IMR-90 (cell line): Measurements from ENCODE around the gene HOXD8. TPM values are rescaled to one million over a fixed set of nuclear protein-coding genes. Genes with fewer than 3 reads are reported as not detected.

Experiments
- ATAC-seq: fragments of 200-7000 bp; cut with Tn5 transposase; 2 replicates; pipeline ENCODE4 v1.9.1; 2020; ENCODE audit warnings: low read depth, mild to moderate bottlenecking, moderate library complexity
- BruUV-seq: library from RNA; stranded (reverse); fragments of 400-500 nt; replicated peaks from 2 replicates; lab custom pipeline; 2021; lab: Mats Ljungman, UMichigan
- CTCF ChIA-PET: fragments of 300-600 bp; formaldehyde crosslinking; extraction: SDS; loops from one replicate; lab custom pipeline; 2021; ENCODE audit warnings: antibody characterized with exemption; lab: Yijun Ruan, JAX
- POLR2A ChIA-PET: fragments of 300-600 bp; sonication (Branson Sonifier 250); formaldehyde crosslinking; loops from one replicate; lab custom pipeline; 2022; ENCODE audit warnings: antibody characterized with exemption; ENCODE audit not compliant: unreplicated experiment; lab: Charles Lee
- DNase-seq: peaks from one replicate; pipeline ENCODE4 v3.0.0; 2013
- H2AFZ ChIP-seq: replicated peaks from 2 replicates; pipeline ENCODE3; 2013; ENCODE audit warnings: low read length, mild to moderate bottlenecking; ENCODE audit not compliant: poor library complexity
- H2AK5ac ChIP-seq: 2 replicates; pipeline ENCODE4 v1.6.1; 2013; ENCODE audit warnings: low read depth, low read length, inconsistent platforms
- H2AK9ac ChIP-seq: replicated peaks from 2 replicates; pipeline ENCODE3; 2013; ENCODE audit warnings: mild to moderate bottlenecking, low read depth, low read length, moderate library complexity; ENCODE audit not compliant: poor library complexity
- H2BK120ac ChIP-seq: 2 replicates; pipeline ENCODE4 v1.6.1; 2013; ENCODE audit warnings: low read depth, low read length, inconsistent platforms
- H2BK15ac ChIP-seq: 3 replicates; pipeline ENCODE4 v1.6.1; 2013; ENCODE audit warnings: low read depth, low read length, inconsistent platforms
- H2BK20ac ChIP-seq: 2 replicates; pipeline ENCODE4 v1.6.1; 2013; ENCODE audit warnings: low read depth, mild to moderate bottlenecking, inconsistent platforms, low read length, moderate library complexity
- H2BK5ac ChIP-seq: 2 replicates; pipeline ENCODE4 v1.6.1; 2013; ENCODE audit warnings: mild to moderate bottlenecking, low read depth, low read length, inconsistent platforms; ENCODE audit not compliant: poor library complexity, severe bottlenecking
- H3K14ac ChIP-seq: replicated peaks from 2 replicates; pipeline ENCODE4 v1.6.1; 2013; ENCODE audit warnings: low read depth, low read length, inconsistent platforms
- H3K18ac ChIP-seq: 2 replicates; pipeline ENCODE4 v1.6.1; 2013; ENCODE audit warnings: low read depth, low read length, control low read depth
- H3K23ac ChIP-seq: 2 replicates; pipeline ENCODE4 v1.6.1; 2013; ENCODE audit warnings: low read depth, low read length, inconsistent platforms
- H3K27ac ChIP-seq: 2 replicates; pipeline ENCODE4 v1.5.1; 2013; ENCODE audit warnings: mild to moderate bottlenecking, control low read depth, low read length; ENCODE audit not compliant: insufficient read depth
- H3K27me3 ChIP-seq: 2 replicates; pipeline ENCODE4 v1.6.1; 2013; ENCODE audit warnings: low read length; ENCODE audit not compliant: control insufficient read depth, insufficient read depth
- H3K36me3 ChIP-seq: 2 replicates; pipeline ENCODE4 v1.6.1; 2013; ENCODE audit warnings: low read length, mixed read lengths; ENCODE audit not compliant: control insufficient read depth, insufficient read depth
- H3K4ac ChIP-seq: 2 replicates; pipeline ENCODE4 v1.6.1; 2013; ENCODE audit warnings: low read depth, low read length, inconsistent platforms
- H3K4me1 ChIP-seq: 2 replicates; pipeline ENCODE4 v1.6.1; 2013; ENCODE audit warnings: low read length, mixed read lengths; ENCODE audit not compliant: control insufficient read depth, insufficient read depth
- H3K4me2 ChIP-seq: 2 replicates; pipeline ENCODE4 v1.6.1; 2013; ENCODE audit warnings: low read depth, mild to moderate bottlenecking, control low read depth, low read length, moderate library complexity
- H3K4me3 ChIP-seq: 2 replicates; pipeline ENCODE4 v1.5.1; 2013; ENCODE audit warnings: low read depth, mild to moderate bottlenecking, control low read depth, low read length, moderate library complexity; ENCODE audit not compliant: insufficient read depth
- H3K56ac ChIP-seq: 2 replicates; pipeline ENCODE4 v1.6.1; 2013; ENCODE audit warnings: low read length, inconsistent platforms; ENCODE audit not compliant: insufficient read depth; ENCODE audit errors: extremely low read depth
- H3K79me1 ChIP-seq, 2 experiments: 2 replicates each; pipeline ENCODE4 v1.6.1; 2013; ENCODE audit warnings: low read length in 2 of 2, inconsistent platforms in 1 of 2, low read depth in 1 of 2
- H3K9ac ChIP-seq: 2 replicates; pipeline ENCODE4 v1.6.1; 2013; ENCODE audit warnings: low read depth, low read length, control low read depth
- H3K9me1 ChIP-seq: 2 replicates; pipeline ENCODE4 v1.6.1; 2013; ENCODE audit warnings: low read length, inconsistent platforms; ENCODE audit not compliant: insufficient read depth
- H3K9me3 ChIP-seq: 2 replicates; pipeline ENCODE4 v1.6.1; 2013; ENCODE audit warnings: low read length; ENCODE audit not compliant: control insufficient read depth, insufficient read depth
- H4K20me1 ChIP-seq: 2 replicates; pipeline ENCODE4 v1.6.1; 2013; ENCODE audit warnings: low read length, inconsistent platforms; ENCODE audit not compliant: insufficient read depth
- H4K5ac ChIP-seq: 2 replicates; pipeline ENCODE4 v1.6.1; 2013; ENCODE audit warnings: mild to moderate bottlenecking, low read depth, low read length, control low read depth
- H4K8ac ChIP-seq, 2 experiments: 2 replicates each; pipeline ENCODE4 v1.6.1; 2013; ENCODE audit warnings: low read depth in 2 of 2, low read length in 2 of 2, control low read depth in 1 of 2, inconsistent platforms in 1 of 2
- H4K91ac ChIP-seq: 2 replicates; pipeline ENCODE4 v1.6.1; 2013; ENCODE audit warnings: low read depth, low read length, inconsistent platforms; ENCODE audit not compliant: insufficient read depth
- MAZ ChIP-seq: IDR thresholded peaks from 2 replicates; pipeline ENCODE4 v1.6.1; 2012; ENCODE audit warnings: low read depth, mild to moderate bottlenecking, low read length, improper control_type of control experiment, moderate library complexity, borderline replicate concordance
- WGBS, 2 experiments: methylation state at CpG; one replicate each; pipeline versions ENCODE4 v1.1.5 to v1.1.7; 2013; ENCODE audit warnings: missing lambda C conversion rate in 2 of 2; ENCODE audit not compliant: insufficient read length in 1 of 2; ENCODE audit errors: extremely low coverage in 2 of 2; 5-methylcytosine and 5-hydroxymethylcytosine counted together
- dilution Hi-C: fragments of 300-500 bp; cut with HindIII; formaldehyde crosslinking; loops from one replicate; pipeline ENCODE4 v1.14.3; 2018; ENCODE audit warnings: low sequenced_read_pairs; ENCODE audit not compliant: unreplicated experiment
- in situ Hi-C: fragments of 300-500 bp; cut with MboI; formaldehyde crosslinking; loops from 3 replicates; pipeline ENCODE4 v1.14.3; 2019; ENCODE audit warnings: low sequenced_read_pairs, inconsistent platforms, mixed read lengths
- intact Hi-C: fragments of 100-400 bp; cut with micrococcal nuclease; formaldehyde crosslinking; loops from 2 replicates; pipeline ENCODE4 v1.10.0; 2022
- microRNA-seq, 2 experiments: library from miRNA; stranded (forward) in 1 of 2; unstranded in 1 of 2; fragments of 10-50 nt in 1 of 2; fragments of <30 nt in 1 of 2; gene quantifications in 1 of 2; microRNA quantifications in 1 of 2; one replicate each; pipeline versions ENCODE3 to v1.1.0; 2013 to 2020; ENCODE audit not compliant: insufficient read depth in 1 of 2, insufficient read length in 1 of 2, unreplicated experiment in 1 of 2
- polyA plus RNA-seq, 3 experiments: library from polyadenylated mRNA; depleted of rRNA; stranded (reverse); fragments of >200 nt; gene quantifications; 2 replicates each; pipeline ENCODE4 v1.2.3, GENCODE V29; 2012; ENCODE audit warnings: low replicate concordance in 1 of 3
- small RNA-seq, 5 experiments: library from RNA; depleted of rRNA; stranded (forward); fragments of <200 nt; gene quantifications; one replicate each; pipeline ENCODE3, GENCODE V24; 2012
- total RNA-seq: library from RNA; depleted of rRNA; stranded (reverse); fragments of >200 nt; gene quantifications from 2 replicates; pipeline ENCODE4 v1.2.3, GENCODE V29; 2012; rRNA removed

Gene HOXD8
- total and polyA plus RNA-seq, 2 of the 4 experiments (the other 2 are of a cell fraction): not detected

- Histone ChIP-seq H3K79me1 (no peaks in the 10 kb centered on the region), H3K14ac (no peak overlapping the region), H3K4me2 (no peak overlapping the region), H3K18ac (no peak overlapping the region), H2BK20ac (no peak overlapping the region), H4K8ac (no peak overlapping the region), H4K5ac (no peak overlapping the region), H3K27me3 (peaks cover 49% of the 10 kb centered on the region), H3K4ac (no peak overlapping the region), H4K91ac (no peak overlapping the region), H3K4me3 (no peak overlapping the region), H3K23ac (no peak overlapping the region), H2AFZ (no peak overlapping the region), H4K20me1 (no peaks in the 10 kb centered on the region), H3K9me3 (no peaks in the 10 kb centered on the region; the same call in 1 of the 2 replicates), H2BK15ac (no peak overlapping the region), H2AK5ac (no peak overlapping the region), H3K56ac (no peak overlapping the region), H2AK9ac (no peak overlapping the region), H2BK5ac (no peak overlapping the region), H2BK120ac (no peak overlapping the region), H3K9ac (no peak overlapping the region), H3K4me1 (no peaks in the 10 kb centered on the region), H3K9me1 (no peaks in the 10 kb centered on the region), H3K27ac (no peak overlapping the region), H3K36me3 (no peaks in the 10 kb centered on the region)
- no CpG with 5 or more reads among the region's 3 CpGs for WGBS, 2 experiments
- no TSS peak for BruUV-seq
- ATAC-seq (no peak), DNase-seq (no peak)
- POLR2A ChIA-PET: no interaction called here
- intact Hi-C loops: no loop called here
- in situ Hi-C loops: no loop called here
- dilution Hi-C loops: no loop called here
- TF ChIP-seq MAZ: no peak
- CTCF ChIA-PET: no interaction called here
These were observed 52.0 kb downstream of the HOXD8 start for GRCh38 chr2:176181551-176181950.

Small RNA genes within 50 kb of the gene (microRNA-seq; reads per million reads assigned to microRNA genes)
- gene MIR10B: 102 to 106 reads per million in 2 experiments

Small RNA genes within 50 kb of the gene (small RNA-seq; reads per million reads assigned to genes)
- 0 to 26.1 (median 3.4) reads per million in 5 experiments for gene MIR10B

Other genes with a start within 250 kb of the HOXD8 start
- gene LNPK, start 127.4 kb upstream of the HOXD8 start, total RNA-seq: 48.6 and 59.4 TPM in 2 replicates
- 14.7 and 18.7 TPM in 2 replicates for gene LNPK, start 127.4 kb upstream of the HOXD8 start, polyA plus RNA-seq (2012; rRNA removed)
- gene EVX2, start 45.7 kb upstream of the HOXD8 start, total RNA-seq: not detected in 2 replicates
- gene EVX2, start 45.7 kb upstream of the HOXD8 start, polyA plus RNA-seq (2012; rRNA removed): not detected in 2 replicates
- gene HOXD13, start 37.0 kb upstream of the HOXD8 start, total RNA-seq: not detected in 2 replicates
- gene HOXD13, start 37.0 kb upstream of the HOXD8 start, polyA plus RNA-seq (2012; rRNA removed): not detected in 2 replicates
- not detected in 2 replicates for gene HOXD12, start 29.9 kb upstream of the HOXD8 start, total RNA-seq
- gene HOXD12, start 29.9 kb upstream of the HOXD8 start, polyA plus RNA-seq (2012; rRNA removed): not detected in 2 replicates
- not detected in 2 replicates for gene HOXD11, start 22.4 kb upstream of the HOXD8 start, total RNA-seq
- gene HOXD11, start 22.4 kb upstream of the HOXD8 start, polyA plus RNA-seq (2012; rRNA removed): not detected in 2 replicates
- not detected in 2 replicates for gene HOXD10, start 12.9 kb upstream of the HOXD8 start, total RNA-seq
- not detected in 2 replicates for gene HOXD10, start 12.9 kb upstream of the HOXD8 start, polyA plus RNA-seq (2012; rRNA removed)
- gene HOXD9, start 7.0 kb upstream of the HOXD8 start, total RNA-seq: not detected in 2 replicates
- gene HOXD9, start 7.0 kb upstream of the HOXD8 start, polyA plus RNA-seq (2012; rRNA removed): not detected in 2 replicates
- not detected in 2 replicates for gene HOXD4, start 21.8 kb downstream of the HOXD8 start, total RNA-seq
- not detected in 2 replicates for gene HOXD4, start 21.8 kb downstream of the HOXD8 start, polyA plus RNA-seq (2012; rRNA removed)
- not detected in 2 replicates for gene HOXD3, start 27.6 kb downstream of the HOXD8 start, total RNA-seq
- gene HOXD3, start 27.6 kb downstream of the HOXD8 start, polyA plus RNA-seq (2012; rRNA removed): not detected in 2 replicates
- gene HOXD1, start 59.0 kb downstream of the HOXD8 start, total RNA-seq: not detected in 2 replicates
- not detected in 2 replicates for gene HOXD1, start 59.0 kb downstream of the HOXD8 start, polyA plus RNA-seq (2012; rRNA removed)
- gene MTX2, start 139.7 kb downstream of the HOXD8 start, total RNA-seq: 24.9 and 27.2 TPM in 2 replicates
- gene MTX2, start 139.7 kb downstream of the HOXD8 start, polyA plus RNA-seq (2012; rRNA removed): 31.7 and 37.8 TPM in 2 replicates